Activated CD4-positive, CD25-positive, alpha-beta regulatory T cell treated with anti-CD3 and anti-CD28 coated beads, Interleukin-2, amount 50 U/mL, for 16 hours (primary cell): ENCODE measurements around the gene ZNF90.
"Not testable (repeated sequence)": the region's sequence is repeated elsewhere in the genome, so short reads cannot be mapped to it uniquely, and the experiment has no call there.

Source experiments
- DNase-seq: peaks from one replicate; pipeline ENCODE4 v3.0.0-alpha.2; 2020; ENCODE audit warnings: low read depth, low spot score

ZNF90 gene

DNA sequence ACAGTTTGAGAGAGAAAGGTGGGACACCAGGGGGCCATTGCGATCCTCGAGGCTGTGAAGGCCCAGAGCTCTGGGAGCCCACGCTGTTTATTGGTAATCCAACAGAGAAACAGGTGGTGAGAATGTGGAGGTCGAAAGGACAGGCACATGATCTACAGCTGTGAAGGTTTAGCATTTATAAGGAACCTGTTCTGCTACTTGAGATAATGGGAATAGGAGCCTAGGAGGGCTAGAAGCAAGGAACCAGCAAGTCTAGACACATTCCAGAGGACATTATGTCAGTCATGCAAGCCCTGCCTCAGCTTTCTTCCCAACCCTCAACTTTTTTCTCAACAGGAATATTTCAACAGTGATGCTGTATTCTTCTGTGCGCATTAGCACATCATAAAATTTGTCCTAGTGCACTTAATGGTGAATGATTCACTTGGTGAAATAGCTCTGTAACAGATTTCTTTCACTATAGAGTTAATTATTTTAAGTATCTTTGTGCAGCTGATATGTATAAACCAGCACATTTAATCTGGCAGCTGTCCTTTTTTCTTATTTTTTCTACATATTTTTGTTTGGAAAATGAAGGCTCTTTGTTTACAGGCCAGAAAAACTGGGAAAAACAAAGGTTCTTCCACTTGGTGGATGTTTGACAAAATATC, 25.4 kb downstream of the ZNF90 start:
- no peak for DNase-seq

DNA sequence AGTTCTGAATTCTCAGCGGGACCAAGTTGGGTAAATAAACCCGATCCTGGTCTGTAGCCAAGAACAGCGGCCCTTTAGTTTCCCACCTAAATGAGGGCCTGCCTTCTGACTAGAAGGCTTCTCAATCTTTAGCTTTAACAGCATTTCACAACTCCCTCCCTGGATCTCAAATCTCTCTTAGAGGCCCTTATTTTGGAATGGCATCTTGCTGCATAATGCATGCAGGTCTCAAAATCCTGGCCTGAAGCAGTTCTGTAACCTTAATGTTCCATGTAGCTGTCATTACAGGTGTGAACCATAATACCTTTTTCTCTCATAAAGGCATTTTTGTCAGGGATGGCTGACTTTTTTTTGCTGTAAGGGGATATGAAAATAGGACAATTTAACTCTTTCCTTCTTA, 29.5 kb downstream of the ZNF90 start:
- no peak for DNase-seq

DNA sequence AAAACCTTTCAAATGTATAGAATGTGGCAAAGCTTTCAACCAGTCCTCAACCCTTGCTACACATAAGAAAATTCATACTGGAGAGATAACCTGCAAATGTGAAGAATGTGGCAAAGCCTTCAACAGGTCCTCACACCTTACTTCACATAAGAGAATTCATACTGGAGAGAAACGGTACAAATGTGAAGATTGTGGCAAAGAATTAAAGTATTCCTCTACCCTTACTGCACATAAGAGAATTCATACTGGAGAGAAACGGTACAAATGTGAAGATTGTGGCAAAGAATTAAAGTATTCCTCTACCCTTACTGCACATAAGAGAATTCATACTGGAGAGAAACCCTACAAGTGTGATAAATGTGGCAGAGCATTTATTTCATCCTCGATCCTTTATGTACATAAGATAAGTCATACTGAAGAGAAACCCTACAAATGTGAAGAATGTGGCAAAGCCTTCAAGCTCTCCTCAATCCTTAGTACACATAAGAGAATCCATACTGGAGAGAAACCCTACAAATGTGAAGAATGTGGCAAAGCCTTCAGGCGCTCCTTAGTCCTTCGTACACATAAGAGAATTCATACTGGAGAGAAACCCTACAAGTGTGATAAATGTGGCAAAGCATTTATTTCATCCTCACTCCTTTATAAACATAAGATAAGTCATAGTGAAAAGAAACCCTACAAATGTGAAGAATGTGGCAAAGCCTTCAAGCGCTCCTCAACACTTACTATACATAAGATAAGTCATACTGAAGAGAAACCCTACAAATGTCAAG, 40.5 kb downstream of the ZNF90 start:
- not testable (repeated sequence) for DNase-seq

DNA sequence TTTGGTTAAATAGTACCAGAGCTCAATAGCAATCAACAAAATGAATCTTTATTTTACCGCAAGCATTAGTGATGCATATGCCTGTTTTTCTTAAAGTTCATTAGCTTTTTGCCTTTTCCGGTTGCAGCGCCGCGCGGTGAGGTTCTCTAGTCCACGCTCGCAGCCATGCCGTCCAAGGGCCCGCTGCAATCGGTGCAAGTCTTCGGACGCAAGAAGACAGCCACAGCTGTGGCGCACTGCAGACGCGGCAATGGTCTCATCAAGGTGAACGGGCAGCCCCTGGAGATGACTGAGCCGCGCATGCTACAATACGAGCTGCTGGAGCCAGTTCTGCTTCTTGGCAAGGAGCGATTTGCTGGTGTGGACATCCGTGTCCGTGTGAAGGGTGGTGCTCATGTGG, 47.1 kb downstream of the ZNF90 start:
- no peak for DNase-seq

DNA sequence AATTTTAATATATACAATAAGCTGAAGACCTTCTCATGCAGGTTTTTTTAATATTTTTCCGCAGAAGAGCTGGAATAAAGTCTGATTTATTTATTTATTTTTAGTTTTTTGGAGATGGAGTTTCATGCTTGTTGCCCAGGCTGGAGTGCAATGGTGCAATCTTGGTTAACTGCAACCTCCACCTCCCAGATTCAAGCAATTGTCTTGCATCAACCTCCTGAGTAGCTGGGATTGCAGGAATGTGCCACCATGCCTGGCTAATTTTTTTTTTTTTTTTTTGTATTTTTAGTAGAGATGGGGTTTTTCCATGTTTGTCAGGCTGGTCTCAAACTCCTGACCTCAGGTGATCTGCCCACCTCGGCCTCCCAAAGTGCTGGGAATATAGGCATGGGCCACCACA, 55.1 kb downstream of the ZNF90 start:
- DNase-seq, result not testable (repeated sequence)

DNA sequence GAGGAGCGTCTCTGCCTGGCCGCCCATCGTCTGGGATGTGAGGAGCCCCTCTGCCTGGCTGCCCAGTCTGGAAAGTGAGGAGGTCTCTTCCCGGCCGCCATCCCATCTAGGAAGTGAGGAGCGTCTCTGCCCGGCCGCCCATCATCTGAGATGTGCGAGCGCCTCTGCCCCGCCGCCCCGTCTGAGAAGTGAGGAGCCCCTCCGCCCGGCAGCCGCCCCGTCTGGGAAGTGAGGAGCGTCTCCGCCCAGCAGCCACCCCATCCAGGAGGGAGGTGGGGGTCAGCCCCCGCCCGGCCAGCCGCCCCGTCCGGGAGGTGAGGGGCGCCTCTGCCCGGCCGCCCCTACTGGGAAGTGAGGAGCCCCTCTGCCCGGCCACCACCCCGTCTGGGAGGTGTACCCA, 59.9 kb downstream of the ZNF90 start:
- DNase-seq, result not testable (repeated sequence)

DNA sequence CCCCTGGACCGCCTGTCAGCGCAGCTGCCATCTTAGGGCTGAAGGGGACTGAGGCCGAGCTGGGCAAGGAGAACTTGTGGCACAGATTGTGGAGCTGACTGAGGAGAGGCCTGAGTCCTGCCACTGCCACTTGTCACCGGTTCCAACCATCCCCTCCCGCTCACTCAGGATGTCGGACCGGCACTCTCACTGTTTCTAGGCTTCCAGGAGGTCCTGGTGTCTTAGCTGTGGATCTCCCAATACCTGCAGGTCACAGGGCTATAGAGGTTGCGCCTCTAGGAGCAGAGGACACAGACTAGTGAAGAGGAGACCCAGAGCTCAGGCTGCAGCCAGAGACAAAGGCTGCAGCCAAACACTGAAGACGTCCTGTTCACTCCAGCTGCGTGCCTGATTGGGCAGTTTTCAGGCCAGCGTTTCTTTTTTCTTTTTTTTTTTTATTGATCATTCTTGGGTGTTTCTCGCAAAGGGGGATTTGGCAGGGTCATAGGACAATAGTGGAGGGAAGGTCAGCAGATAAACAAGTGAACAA, 73.9 kb downstream of the ZNF90 start:
- DNase-seq, result no peak

DNA sequence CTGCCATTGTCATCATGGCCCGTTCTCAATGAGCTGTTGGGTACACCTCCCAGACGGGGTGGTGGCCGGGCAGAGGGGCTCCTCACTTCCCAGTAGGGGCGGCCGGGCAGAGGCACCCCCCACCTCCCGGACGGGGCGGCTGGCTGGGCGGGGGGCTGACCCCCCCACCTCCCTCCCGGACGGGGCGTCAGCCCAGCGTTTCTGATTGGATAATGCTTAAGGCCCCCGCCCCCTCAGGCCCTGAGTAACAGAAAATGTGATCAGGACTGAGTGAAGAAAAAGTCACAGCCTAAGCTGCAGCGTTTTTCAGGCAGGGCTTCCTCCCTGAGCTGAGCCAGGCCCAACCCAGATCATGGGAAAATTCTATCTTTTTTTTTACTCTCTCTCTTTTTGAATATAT, 74.7 kb downstream of the ZNF90 start:
- DNase-seq, result not testable (repeated sequence)

DNA sequence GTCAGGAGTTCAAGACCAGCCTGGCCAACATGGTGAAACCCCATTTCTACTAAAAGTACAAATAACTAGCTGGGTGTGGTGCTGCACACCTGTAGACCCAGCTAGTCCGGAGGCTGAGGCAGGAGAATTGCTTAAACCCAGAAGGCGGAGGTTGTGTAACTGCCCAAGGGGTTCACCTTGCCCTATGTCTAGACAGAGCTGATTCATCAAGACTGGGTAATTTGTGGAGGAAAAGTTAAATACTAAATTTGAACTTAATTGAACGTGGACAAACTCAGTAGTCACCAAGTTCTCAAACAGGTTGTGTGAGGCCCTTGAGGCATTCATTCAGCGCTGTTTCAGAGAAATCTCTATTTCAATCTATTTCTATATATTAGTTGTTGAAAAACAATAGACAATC, 75.5 kb downstream of the ZNF90 start:
- DNase-seq, result no peak

DNA sequence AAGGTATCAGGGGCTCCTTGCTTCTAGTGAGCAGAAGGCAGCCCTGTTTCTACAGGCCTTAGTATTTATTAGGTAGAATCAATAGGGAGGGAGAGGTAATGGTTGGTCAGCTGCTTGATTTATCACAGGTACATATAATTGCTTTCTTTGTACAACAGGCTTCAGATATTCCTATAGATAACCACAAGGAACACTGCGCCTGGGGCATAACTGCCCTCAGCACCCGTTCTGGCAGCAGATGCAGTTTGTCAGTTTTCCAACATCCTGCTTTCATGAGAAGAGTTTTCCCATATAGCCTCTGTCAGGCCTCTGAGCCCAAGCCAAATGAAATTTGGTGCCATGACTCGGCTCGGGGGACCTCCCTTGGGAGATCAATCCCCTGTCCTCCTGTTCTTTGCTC, 76.8 kb downstream of the ZNF90 start:
- no peak for DNase-seq

DNA sequence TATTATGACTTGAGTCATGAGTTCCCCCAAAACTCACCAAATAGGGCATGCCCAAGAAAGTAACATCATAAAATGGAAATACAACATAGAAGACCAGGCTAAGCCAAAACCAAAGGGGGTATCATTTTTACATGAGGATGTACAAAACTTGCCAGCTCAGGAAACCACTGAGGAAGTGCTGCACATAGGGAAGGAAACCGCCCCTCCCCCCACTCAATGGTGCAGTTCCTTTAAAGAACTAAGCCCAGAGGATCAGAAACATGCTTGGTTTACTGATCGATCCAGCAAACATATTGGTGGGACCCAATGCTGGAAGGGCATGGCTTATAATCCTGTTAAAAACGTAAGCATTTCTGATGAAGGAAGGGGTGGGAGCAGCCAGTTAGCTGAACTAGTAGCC, 85.0 kb downstream of the ZNF90 start:
- DNase-seq, result no peak

DNA sequence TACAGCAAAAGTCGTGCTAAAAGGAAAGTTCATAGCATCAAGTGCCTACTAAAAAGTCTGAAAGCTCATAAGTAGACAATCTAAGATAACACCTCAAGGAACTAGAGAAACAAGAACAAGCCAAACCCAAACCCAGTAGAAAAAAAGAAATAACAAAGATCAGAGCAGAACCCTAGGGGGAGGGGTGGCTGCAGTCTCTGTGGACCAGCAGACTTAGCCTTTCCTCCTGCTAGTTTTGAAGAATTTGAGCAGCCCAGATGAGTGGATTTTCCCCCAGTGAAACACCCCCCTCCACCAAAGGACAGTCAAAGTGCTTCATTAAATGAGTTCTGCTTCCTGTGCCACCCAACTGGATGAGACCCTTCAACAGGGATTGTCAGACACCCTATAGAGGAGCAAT, 86.7 kb downstream of the ZNF90 start:
- DNase-seq, result no peak

DNA sequence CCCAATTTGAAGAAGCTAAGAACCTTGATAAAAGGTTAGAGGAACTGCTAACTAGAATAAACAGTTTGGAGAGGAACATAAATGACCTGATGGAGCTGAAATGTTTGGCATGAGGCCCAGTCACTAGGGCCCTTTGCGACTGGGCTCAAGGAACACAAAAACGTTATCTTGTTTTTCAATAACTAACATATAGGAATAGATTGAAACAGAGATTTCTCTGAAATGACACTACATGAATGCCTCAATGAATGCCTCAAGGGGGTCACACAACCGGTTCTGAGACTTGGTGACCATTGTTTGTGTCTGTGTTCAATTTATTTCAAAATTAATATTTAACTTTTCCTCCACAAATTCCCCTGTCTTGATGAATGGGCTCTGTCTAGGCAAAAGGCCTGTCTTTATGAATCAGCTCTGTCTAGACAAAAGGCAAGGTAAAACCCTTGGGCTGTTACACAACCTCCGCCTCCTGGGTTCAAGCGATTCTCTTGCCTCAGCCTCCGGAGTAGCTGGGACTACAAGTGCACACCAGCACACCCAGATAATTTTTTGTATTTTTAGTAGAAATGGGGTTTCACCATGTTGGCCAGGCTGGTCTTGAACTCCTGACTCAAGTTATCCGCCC, 88.3 kb downstream of the ZNF90 start:
- no peak for DNase-seq

DNA sequence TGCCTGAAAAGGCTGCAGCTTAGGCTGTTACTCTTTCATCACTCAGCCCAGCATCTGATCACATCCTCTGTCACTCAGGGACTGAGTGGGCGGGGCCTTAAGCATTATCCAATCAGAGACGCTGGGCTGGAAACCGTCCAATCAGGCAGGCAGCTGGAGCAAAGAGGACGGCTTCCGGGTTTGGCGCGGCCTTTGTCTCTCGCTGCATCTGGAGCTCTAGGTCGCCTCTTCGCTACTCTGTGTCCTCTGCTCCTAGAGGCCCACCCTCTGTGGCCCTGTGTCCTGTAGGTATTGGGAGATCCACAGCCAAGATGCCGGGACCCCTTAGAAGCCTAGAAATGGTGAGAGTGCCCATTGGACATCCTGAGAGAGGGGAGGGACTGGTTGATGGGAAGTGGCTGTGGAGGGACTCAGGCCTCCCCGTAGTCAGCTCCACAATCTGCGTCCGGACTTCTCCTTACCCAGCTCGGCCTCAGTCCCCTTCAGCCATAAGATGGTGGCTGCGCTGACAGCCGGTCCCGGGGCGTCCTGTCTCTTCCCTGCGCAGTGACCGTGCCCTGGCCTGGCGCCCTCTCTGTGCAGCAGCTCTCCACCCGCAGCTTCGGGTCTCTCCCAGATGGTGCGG, 89.3 kb downstream of the ZNF90 start, which contains the start of gene ZNF486:
Gene ZNF486, plus strand, starts transcription at position 195 of the 625 bp plus-strand sequence. Its CDS starts 117 bp downstream, at position 312.
- DNase-seq, result peak; percentile 77

DNA sequence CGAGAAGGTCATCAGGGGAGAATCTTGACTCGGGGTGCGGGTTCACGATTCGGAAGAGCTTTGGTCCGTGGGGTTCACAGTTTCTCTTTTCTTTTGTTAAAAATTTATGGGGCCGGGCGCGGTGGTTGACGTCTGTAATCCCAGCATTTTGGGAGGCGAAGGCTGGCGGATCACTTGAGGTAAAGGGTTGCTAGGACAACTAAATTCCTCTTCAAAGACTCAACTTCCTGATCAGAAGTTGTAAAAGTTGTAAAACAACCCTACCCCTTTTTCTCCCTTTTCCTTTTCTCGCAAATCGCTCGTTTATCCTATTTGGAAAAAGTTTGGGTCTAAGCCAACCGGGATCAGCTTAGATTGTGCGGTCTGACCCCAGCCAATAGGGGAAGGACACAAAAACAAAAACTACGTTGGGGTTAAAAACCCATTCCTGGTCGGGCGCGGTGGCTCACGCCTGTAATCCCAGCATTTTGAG, 89.9 kb downstream of the ZNF90 start:
- DNase-seq, result no peak
